Panc1 (cell line): ENCODE results near the gene NXPH2. TPM values are rescaled to one million over a fixed set of nuclear protein-coding genes. Genes with fewer than 3 reads are reported as not detected.
"Not testable (repeated sequence)": the region's sequence is repeated elsewhere in the genome, so short reads cannot be mapped to it uniquely, and the experiment has no call there.

Experiments used
- ATAC-seq: fragments of 200-7000 bp; cut with Tn5 transposase; 2 replicates; pipeline ENCODE4 v1.9.1; 2020; ENCODE audit warnings: mild to moderate bottlenecking, moderate library complexity
- BruUV-seq: library from RNA; stranded (reverse); fragments of 400-500 nt; replicated peaks from 2 replicates; lab custom pipeline; 2021; lab: Mats Ljungman, UMichigan
- CTCF ChIA-PET: fragments of 300-600 bp; sonication (Branson Sonifier 250); formaldehyde crosslinking; loops from one replicate; lab custom pipeline; 2022; ENCODE audit warnings: antibody characterized with exemption; lab: Charles Lee
- POLR2A ChIA-PET: fragments of 300-600 bp; sonication (Branson Sonifier 250); formaldehyde crosslinking; loops from one replicate; lab custom pipeline; 2022; ENCODE audit warnings: antibody characterized with exemption; lab: Charles Lee
- DNase-seq: peaks from one replicate; pipeline ENCODE4 v3.0.0-alpha.2; 2010; ENCODE audit warnings: low read depth, low spot score
- H3K27ac ChIP-seq: 2 replicates; pipeline ENCODE4 v1.5.1; 2011; ENCODE audit warnings: mild to moderate bottlenecking, low read length, inconsistent platforms
- H3K27me3 ChIP-seq: fragments of 200-500 bp; sonication (Bioruptor generic); 2 replicates; pipeline ENCODE4 v1.6.0; 2014; ENCODE audit warnings: low read length, inconsistent platforms; ENCODE audit not compliant: control insufficient read depth, insufficient read depth
- H3K36me3 ChIP-seq: fragments of 200-500 bp; sonication (Bioruptor generic); 2 replicates; pipeline ENCODE4 v1.5.1; 2014; ENCODE audit warnings: inconsistent platforms, mild to moderate bottlenecking, low read length, moderate library complexity; ENCODE audit not compliant: control insufficient read depth, insufficient read depth
- H3K4me1 ChIP-seq: 2 replicates; pipeline ENCODE4 v1.5.1; 2011; ENCODE audit warnings: inconsistent platforms, mild to moderate bottlenecking, low read length, moderate library complexity; ENCODE audit not compliant: control insufficient read depth, insufficient read depth
- H3K4me3 ChIP-seq, 2 experiments: 2 replicates each; pipeline ENCODE4 v1.5.1; 2011 to 2012; ENCODE audit warnings: low read depth in 2 of 2, low read length in 2 of 2, mild to moderate bottlenecking in 2 of 2, inconsistent platforms in 1 of 2, moderate library complexity in 1 of 2
- H3K9me3 ChIP-seq: fragments of 200-500 bp; sonication (Bioruptor generic); 2 replicates; pipeline ENCODE4 v1.5.1; 2014; ENCODE audit warnings: low read depth, mild to moderate bottlenecking, inconsistent platforms, low read length, moderate library complexity; ENCODE audit not compliant: control insufficient read depth, insufficient read depth
- POLR2AphosphoS5 ChIP-seq: IDR thresholded peaks from 2 replicates; pipeline ENCODE4 v1.6.1; 2012; ENCODE audit warnings: mild to moderate bottlenecking, low read depth, low read length, moderate library complexity
- REST ChIP-seq, 2 experiments: IDR thresholded peaks; 2 replicates each; pipeline ENCODE4 v1.6.1; 2011 to 2012; ENCODE audit warnings: low read depth in 2 of 2, control low read depth in 1 of 2, low read length in 1 of 2, mild to moderate bottlenecking in 1 of 2, moderate library complexity in 1 of 2; ENCODE audit not compliant: insufficient read depth in 1 of 2
- SIN3A ChIP-seq: IDR thresholded peaks from 2 replicates; pipeline ENCODE4 v1.6.1; 2012; ENCODE audit warnings: low read depth, mild to moderate bottlenecking, low read length, moderate library complexity, borderline replicate concordance; ENCODE audit not compliant: insufficient read depth
- TCF7L2 ChIP-seq: IDR thresholded peaks from 2 replicates; pipeline ENCODE4 v1.6.1; 2011; ENCODE audit warnings: mild to moderate bottlenecking, low read depth, low read length, inconsistent platforms
- in situ Hi-C: cut with HindIII; loops from 2 replicates; pipeline ENCODE4 v1.10.0; 2016; ENCODE audit warnings: low sequenced_read_pairs, low pct_unique_long_range_greater_than_20kb
- intact Hi-C: fragments of 100-400 bp; cut with micrococcal nuclease; formaldehyde crosslinking; loops from one replicate; pipeline ENCODE4 v1.10.0; 2022; ENCODE audit not compliant: unreplicated experiment
- total RNA-seq: library from RNA; stranded (reverse); gene quantifications from one replicate; pipeline ENCODE4 v1.2.1, GENCODE V29; 2021; ENCODE audit not compliant: unreplicated experiment
- TF ChIP-seq, protein P1 (sequence below): fragments of 450-650 bp; IDR thresholded peaks from 2 replicates; pipeline ENCODE4 v1.5.1; 2017; ENCODE audit warnings: mild to moderate bottlenecking

NXPH2 gene
- total RNA-seq, 1 experiment from 2014 or later = 5.4 TPM

DNA sequence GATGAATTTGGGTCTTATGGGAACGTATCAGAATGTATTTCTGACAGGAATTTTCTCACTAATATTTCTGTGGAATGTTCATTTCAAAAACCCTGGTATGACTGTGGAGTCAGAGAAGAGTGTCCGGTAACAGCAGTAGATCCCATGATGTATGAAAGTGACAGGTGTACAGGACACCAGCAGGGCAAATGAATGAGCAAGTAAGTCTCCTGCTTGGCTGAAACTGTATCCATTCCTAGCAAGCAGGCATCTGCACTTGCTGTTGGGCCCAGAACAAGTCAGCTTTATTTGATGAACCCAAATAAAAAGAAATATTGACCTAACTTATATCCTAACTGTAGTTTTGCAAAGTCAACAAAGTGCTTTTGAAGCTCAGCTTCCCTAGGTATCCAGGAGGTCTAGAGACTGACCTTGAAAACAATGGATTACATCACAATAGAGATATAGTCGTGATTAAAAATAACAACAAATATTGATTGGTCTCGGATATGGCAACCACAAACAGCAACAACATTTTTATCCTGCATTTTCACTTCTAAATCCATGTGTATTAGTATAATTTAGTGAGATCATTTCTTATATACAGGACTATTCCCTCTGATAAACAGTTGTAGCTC, 37.6 kb downstream of the NXPH2 start:
- CTCF ChIA-PET = no interaction called here
- in situ Hi-C loops = no loop called here
- POLR2A ChIA-PET = no interaction called here
- intact Hi-C loops = no loop called here
- no peak for DNase-seq
- TF ChIP-seq, protein P1, sequence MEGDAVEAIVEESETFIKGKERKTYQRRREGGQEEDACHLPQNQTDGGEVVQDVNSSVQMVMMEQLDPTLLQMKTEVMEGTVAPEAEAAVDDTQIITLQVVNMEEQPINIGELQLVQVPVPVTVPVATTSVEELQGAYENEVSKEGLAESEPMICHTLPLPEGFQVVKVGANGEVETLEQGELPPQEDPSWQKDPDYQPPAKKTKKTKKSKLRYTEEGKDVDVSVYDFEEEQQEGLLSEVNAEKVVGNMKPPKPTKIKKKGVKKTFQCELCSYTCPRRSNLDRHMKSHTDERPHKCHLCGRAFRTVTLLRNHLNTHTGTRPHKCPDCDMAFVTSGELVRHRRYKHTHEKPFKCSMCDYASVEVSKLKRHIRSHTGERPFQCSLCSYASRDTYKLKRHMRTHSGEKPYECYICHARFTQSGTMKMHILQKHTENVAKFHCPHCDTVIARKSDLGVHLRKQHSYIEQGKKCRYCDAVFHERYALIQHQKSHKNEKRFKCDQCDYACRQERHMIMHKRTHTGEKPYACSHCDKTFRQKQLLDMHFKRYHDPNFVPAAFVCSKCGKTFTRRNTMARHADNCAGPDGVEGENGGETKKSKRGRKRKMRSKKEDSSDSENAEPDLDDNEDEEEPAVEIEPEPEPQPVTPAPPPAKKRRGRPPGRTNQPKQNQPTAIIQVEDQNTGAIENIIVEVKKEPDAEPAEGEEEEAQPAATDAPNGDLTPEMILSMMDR = no peak
- no peak for TF ChIP-seq TCF7L2
- TF ChIP-seq REST (IDR thresholded peaks at IDR 0.05; ENCODE audit: insufficient read depth in 1 of 2, low read depth in 2 of 2, low read length in 1 of 2) = no peak
- no peak for TF ChIP-seq POLR2AphosphoS5
- TF ChIP-seq SIN3A = no peak
- H3K4me3 ChIP-seq = no peak overlapping the region
- no peak for ATAC-seq
- H3K9me3 ChIP-seq = no peaks in the 10 kb centered on the region
- no peak overlapping the region for H3K27ac ChIP-seq
- no TSS peak for BruUV-seq
- H3K27me3 ChIP-seq = no peaks in the 10 kb centered on the region
- no peaks in the 10 kb centered on the region for H3K36me3 ChIP-seq
- H3K4me1 ChIP-seq = peaks cover 2% of the 10 kb centered on the region; the same call in 1 of the 2 replicates

- intact Hi-C loops (no loop called here), in situ Hi-C loops (no loop called here)
- peaks cover 2% of the 10 kb centered on the region; the same call in 1 of the 2 replicates for H3K4me1 ChIP-seq
- TF ChIP-seq TCF7L2 (no peak), REST (IDR thresholded peaks at IDR 0.05; ENCODE audit: insufficient read depth in 1 of 2, low read depth in 2 of 2, low read length in 1 of 2) (no peak), SIN3A (no peak), POLR2AphosphoS5 (no peak)
- TF ChIP-seq, protein P1 = no peak
- no peak for ATAC-seq
- no peaks in the 10 kb centered on the region for H3K27me3 ChIP-seq
- POLR2A ChIA-PET = no interaction called here
- no peak for DNase-seq
- no peaks in the 10 kb centered on the region for H3K9me3 ChIP-seq
- CTCF ChIA-PET = no interaction called here
- no peak overlapping the region for H3K4me3 ChIP-seq
- no peaks in the 10 kb centered on the region for H3K36me3 ChIP-seq
- H3K27ac ChIP-seq = no peak overlapping the region
- BruUV-seq = no TSS peak
These were observed 38.3 kb downstream of the NXPH2 start for GRCh38 chr2:138741851-138742250.

GRCh38 chr2:138737009-138737554, 43.1 kb downstream of the NXPH2 start:
- H3K4me3 ChIP-seq, H3K27me3 ChIP-seq, in situ Hi-C loops, CTCF ChIA-PET, H3K27ac ChIP-seq, ATAC-seq, DNase-seq, H3K36me3 ChIP-seq, H3K4me1 ChIP-seq, intact Hi-C loops, POLR2A ChIA-PET, H3K9me3 ChIP-seq, BruUV-seq: not testable (repeated sequence)
